PC-3 (cell line): ENCODE results near the gene DHCR24. TPM values are rescaled to one million over a fixed set of nuclear protein-coding genes. Genes with fewer than 3 reads are reported as not detected.

Experiments
- ATAC-seq: fragments of 200-7000 bp; cut with Tn5 transposase; 2 replicates; pipeline ENCODE4 v1.9.1; 2020; ENCODE audit warnings: mild to moderate bottlenecking, moderate library complexity
- BruUV-seq: library from RNA; stranded (reverse); fragments of 400-500 nt; replicated peaks from 2 replicates; lab custom pipeline; 2021; lab: Mats Ljungman, UMichigan
- CTCF ChIA-PET: fragments of 300-600 bp; sonication (Branson Sonifier 250); formaldehyde crosslinking; loops from one replicate; lab custom pipeline; 2022; ENCODE audit warnings: antibody characterized with exemption; lab: Charles Lee
- POLR2A ChIA-PET: fragments of 300-600 bp; sonication (Branson Sonifier 250); formaldehyde crosslinking; loops from one replicate; lab custom pipeline; 2022; ENCODE audit warnings: antibody characterized with exemption; ENCODE audit not compliant: unreplicated experiment; lab: Charles Lee
- DNase-seq: peaks from one replicate; pipeline ENCODE4 v3.0.0-alpha.2; 2015
- H2AFZ ChIP-seq: fragments of 300-600 bp; sonication (generic); 2 replicates; pipeline ENCODE4 v1.6.0; 2016; ENCODE audit warnings: antibody characterized with exemption, low read length
- H3F3A ChIP-seq: fragments of 300-600 bp; sonication (generic); one replicate; pipeline ENCODE4 v1.6.0; 2017; ENCODE audit warnings: antibody characterized with exemption, low read length, control low read depth, mild to moderate bottlenecking; ENCODE audit not compliant: unreplicated experiment
- H3K27ac ChIP-seq: fragments of 300-600 bp; sonication (generic); 2 replicates; pipeline ENCODE4 v1.5.1; 2016; ENCODE audit warnings: mild to moderate bottlenecking, low read length
- H3K27me3 ChIP-seq: fragments of 300-600 bp; sonication (generic); 2 replicates; pipeline ENCODE4 v1.6.1; 2016; ENCODE audit warnings: low read length, mixed read lengths
- H3K36me3 ChIP-seq: fragments of 300-600 bp; sonication (generic); 2 replicates; pipeline ENCODE4 v1.6.1; 2016; ENCODE audit warnings: low read depth, mixed run types, low read length, mixed read lengths
- H3K4me1 ChIP-seq: fragments of 300-600 bp; sonication (generic); 2 replicates; pipeline ENCODE4 v1.5.1; 2016; ENCODE audit warnings: low read length; ENCODE audit not compliant: insufficient read depth
- H3K4me2 ChIP-seq: fragments of 300-600 bp; sonication (generic); 2 replicates; pipeline ENCODE4 v1.6.0; 2016; ENCODE audit warnings: low read length
- H3K4me3 ChIP-seq: fragments of 300-600 bp; sonication (generic); 2 replicates; pipeline ENCODE4 v1.5.1; 2016; ENCODE audit warnings: mild to moderate bottlenecking, low read length, mixed read lengths
- H3K79me2 ChIP-seq: fragments of 300-600 bp; sonication (generic); 2 replicates; pipeline ENCODE4 v1.6.1; 2017; ENCODE audit warnings: low read length, mixed read lengths
- H3K9ac ChIP-seq: fragments of 300-600 bp; sonication (generic); 2 replicates; pipeline ENCODE4 v1.6.0; 2016; ENCODE audit warnings: mild to moderate bottlenecking, low read length
- H3K9me2 ChIP-seq: fragments of 300-600 bp; sonication (generic); replicated peaks from 2 replicates; pipeline ENCODE4 v1.6.1; 2016; ENCODE audit warnings: mixed run types, low read length, mixed read lengths
- H3K9me3 ChIP-seq: fragments of 300-600 bp; sonication (generic); 2 replicates; pipeline ENCODE4 v1.6.1; 2016; ENCODE audit warnings: low read length, mixed read lengths
- H4K20me1 ChIP-seq: fragments of 300-600 bp; sonication (generic); 2 replicates; pipeline ENCODE4 v1.6.1; 2016; ENCODE audit warnings: low read length, mixed read lengths
- EZH2 ChIP-seq: fragments of 300-600 bp; sonication (generic); IDR thresholded peaks from one replicate; pipeline ENCODE4 v1.6.1; 2017; ENCODE audit warnings: antibody characterized with exemption, mild to moderate bottlenecking, low read length; ENCODE audit not compliant: unreplicated experiment
- EZH2phosphoT487 ChIP-seq: fragments of 300-600 bp; sonication (generic); IDR thresholded peaks from 2 replicates; pipeline ENCODE4 v1.6.1; 2018; ENCODE audit warnings: mild to moderate bottlenecking, antibody characterized with exemption, low read length, borderline replicate concordance
- intact Hi-C: fragments of 100-400 bp; cut with micrococcal nuclease; formaldehyde crosslinking; loops from 2 replicates; pipeline ENCODE4 v1.9.0; 2023
- total RNA-seq: library from RNA; depleted of rRNA; stranded (reverse); fragments of >200 nt; gene quantifications from 2 replicates; pipeline ENCODE4 v1.2.3, GENCODE V29; 2014
- TF ChIP-seq, protein P1 (sequence below): fragments of 300-600 bp; sonication (generic); conservative IDR thresholded peaks from 2 replicates; pipeline ENCODE4 v1.5.1; 2017; ENCODE audit warnings: antibody characterized with exemption, low read depth, mild to moderate bottlenecking, low read length

DHCR24 gene
- total RNA-seq, 1 experiment from 2014 or later, result 166 TPM

- Histone ChIP-seq H3K79me2 (no peaks in the 10 kb centered on the region), H4K20me1 (no peaks in the 10 kb centered on the region), H2AFZ (no peak overlapping the region), H3F3A (no peaks in the 10 kb centered on the region), H3K9me3 (no peaks in the 10 kb centered on the region), H3K4me3 (no peak overlapping the region), H3K27me3 (no peaks in the 10 kb centered on the region), H3K9me2 (no peaks in the 10 kb centered on the region), H3K4me2 (0 out of 2 replicates have a peak overlapping the region, but pooled peaks have one; percentile 40), H3K27ac (peak overlapping the region; percentile 84), H3K36me3 (peaks cover 57% of the 10 kb centered on the region), H3K9ac (no peak overlapping the region), H3K4me1 (peaks cover 27% of the 10 kb centered on the region)
- CTCF ChIA-PET, result interaction anchor here (0.7 to 1.0 kb wide), 2 partner anchors 37 to 96 kb away, joined by 3 to 6 read pairs; no protein-coding TSS in a partner anchor
- POLR2A ChIA-PET, result no interaction called here
- DNase-seq (no peak), ATAC-seq (no peak; the same call in 1 of the 2 replicates)
- no peak for TF ChIP-seq EZH2
- no peak for TF ChIP-seq EZH2phosphoT487
- TF ChIP-seq, protein P1, sequence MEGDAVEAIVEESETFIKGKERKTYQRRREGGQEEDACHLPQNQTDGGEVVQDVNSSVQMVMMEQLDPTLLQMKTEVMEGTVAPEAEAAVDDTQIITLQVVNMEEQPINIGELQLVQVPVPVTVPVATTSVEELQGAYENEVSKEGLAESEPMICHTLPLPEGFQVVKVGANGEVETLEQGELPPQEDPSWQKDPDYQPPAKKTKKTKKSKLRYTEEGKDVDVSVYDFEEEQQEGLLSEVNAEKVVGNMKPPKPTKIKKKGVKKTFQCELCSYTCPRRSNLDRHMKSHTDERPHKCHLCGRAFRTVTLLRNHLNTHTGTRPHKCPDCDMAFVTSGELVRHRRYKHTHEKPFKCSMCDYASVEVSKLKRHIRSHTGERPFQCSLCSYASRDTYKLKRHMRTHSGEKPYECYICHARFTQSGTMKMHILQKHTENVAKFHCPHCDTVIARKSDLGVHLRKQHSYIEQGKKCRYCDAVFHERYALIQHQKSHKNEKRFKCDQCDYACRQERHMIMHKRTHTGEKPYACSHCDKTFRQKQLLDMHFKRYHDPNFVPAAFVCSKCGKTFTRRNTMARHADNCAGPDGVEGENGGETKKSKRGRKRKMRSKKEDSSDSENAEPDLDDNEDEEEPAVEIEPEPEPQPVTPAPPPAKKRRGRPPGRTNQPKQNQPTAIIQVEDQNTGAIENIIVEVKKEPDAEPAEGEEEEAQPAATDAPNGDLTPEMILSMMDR, result no peak
- BruUV-seq, result TSS peak; percentile 14
- intact Hi-C loops, result no loop called here
Observed at GRCh38 chr1:54849219-54850068, 37.6 kb downstream of the DHCR24 start.

- no peak overlapping the region for H3K4me3 ChIP-seq
- no TSS peak for BruUV-seq
- intact Hi-C loops, result no loop called here
- TF ChIP-seq, protein P1, result peak; percentile 22; the same call in 1 of the 2 replicates
- TF ChIP-seq EZH2, result no peak
- no peak for TF ChIP-seq EZH2phosphoT487
- no peaks in the 10 kb centered on the region for H3K27me3 ChIP-seq
- DNase-seq (no peak), ATAC-seq (no peak)
- peaks cover 46% of the 10 kb centered on the region for H3K36me3 ChIP-seq
- ChIA-PET POLR2A (no interaction called here), CTCF (no interaction called here)
- no peaks in the 10 kb centered on the region for H3K79me2 ChIP-seq
- H3K4me2 ChIP-seq, result no peak overlapping the region
- H3K9me2 ChIP-seq, result no peaks in the 10 kb centered on the region
- H3K9me3 ChIP-seq, result no peaks in the 10 kb centered on the region
- H4K20me1 ChIP-seq, result no peaks in the 10 kb centered on the region
- no peak overlapping the region for H3K27ac ChIP-seq
- no peaks in the 10 kb centered on the region for H3F3A ChIP-seq
- H2AFZ ChIP-seq, result no peak overlapping the region
- H3K9ac ChIP-seq, result no peak overlapping the region
- H3K4me1 ChIP-seq, result peaks cover 27% of the 10 kb centered on the region
Observed at GRCh38 chr1:54848134-54848948, 38.7 kb downstream of the DHCR24 start.
